NCI-H345 (cell line): ENCODE results near the gene ZNF649.

Experiments used
- DNase-seq: peaks from one replicate; lab custom pipeline; 2025; lab: John Stamatoyannopoulos, UW

Gene ZNF649

DNA sequence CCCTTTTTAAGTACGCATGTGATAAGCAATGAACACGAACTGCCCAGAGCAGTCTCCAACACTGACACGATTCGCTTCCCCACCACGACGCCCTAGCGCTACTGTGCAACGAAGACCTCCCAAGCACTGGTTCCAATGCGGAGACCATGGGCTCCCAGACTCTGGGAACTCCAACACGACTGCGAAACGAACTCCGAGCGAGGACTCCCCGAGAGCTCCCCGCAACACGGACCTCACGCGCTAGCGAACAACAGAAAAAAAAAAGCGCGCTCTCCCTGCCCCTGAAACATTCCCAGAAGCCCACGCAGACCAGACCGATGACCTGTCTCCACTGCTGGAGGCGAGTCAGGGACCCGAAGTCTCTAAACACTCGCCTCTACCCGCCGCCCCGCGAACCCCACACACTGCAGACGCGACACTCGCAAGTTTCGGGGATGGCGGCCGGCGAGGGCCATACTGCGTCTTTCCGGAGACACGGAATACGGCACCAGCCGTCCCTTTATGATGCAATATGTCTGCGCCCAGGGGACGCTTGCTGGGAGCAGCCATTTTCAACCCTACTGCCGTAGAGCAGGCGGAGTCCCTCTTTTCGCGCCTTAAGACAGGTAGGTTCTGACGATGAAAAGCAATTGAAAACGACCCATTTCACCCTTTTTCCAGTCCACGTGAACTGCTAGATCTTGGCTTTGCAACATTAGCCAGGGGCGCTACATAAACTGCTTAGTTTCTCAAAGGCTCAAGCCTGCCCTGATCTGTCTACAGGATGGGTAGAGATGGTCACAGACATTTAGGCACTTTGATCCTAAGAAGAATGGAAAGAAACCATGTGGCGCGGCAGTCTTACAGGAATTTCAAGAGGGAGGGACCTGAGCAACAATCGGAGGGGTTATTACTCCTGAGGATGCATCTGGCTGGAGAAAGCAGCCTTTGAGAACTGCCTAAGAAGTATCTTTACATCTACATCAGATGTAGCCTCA lies 17.0 kb downstream of the ZNF649 start, which contains the start of gene ZNF577:
Gene ZNF577, minus strand, starts transcription at position 430 of the 977 bp plus-strand sequence. CDS start 7,569 bp downstream, outside the sequence.
- no peak for DNase-seq

GRCh38 chr19:51884713-51885112 lies 20.1 kb downstream of the ZNF649 start:
- no peak for DNase-seq

DNA sequence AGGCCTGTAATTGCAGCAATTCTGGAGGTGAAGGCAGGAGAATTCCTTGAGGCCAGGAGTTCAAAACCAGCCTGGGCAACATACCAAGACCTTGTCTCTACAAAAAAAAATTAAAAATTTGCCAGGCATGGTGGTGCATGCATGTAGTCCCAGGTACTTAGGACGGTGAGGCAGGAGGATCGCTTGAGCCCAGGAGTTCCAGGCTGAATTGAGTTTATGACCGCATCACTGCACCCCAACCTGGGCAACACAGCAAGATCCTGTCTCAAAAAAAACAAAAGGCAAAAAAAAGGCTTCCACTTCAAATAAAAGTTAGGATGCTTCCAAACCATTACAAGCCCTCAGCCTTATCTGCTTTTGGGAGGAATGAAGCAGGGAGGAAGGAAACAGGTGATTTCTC lies 22.3 kb downstream of the ZNF649 start:
- DNase-seq, result no peak

DNA sequence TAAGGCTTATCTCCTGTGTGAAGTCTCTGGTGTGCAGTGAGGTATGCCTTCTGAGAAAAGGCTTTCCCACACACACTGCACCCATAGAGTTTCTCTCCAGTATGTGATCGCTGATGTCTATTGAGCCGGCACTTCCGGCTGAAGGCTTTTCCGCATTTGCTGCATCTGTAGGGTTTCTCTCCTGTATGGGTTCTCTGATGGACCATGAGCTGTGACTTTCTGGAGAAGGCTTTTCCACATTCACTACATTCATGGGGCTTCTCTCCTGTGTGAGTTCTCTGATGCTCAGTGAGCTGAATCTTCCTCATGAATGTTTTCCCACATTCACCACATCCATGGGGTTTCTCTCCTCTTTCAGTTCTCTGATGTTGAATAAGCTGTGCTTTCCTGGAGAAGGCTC lies 31.7 kb downstream of the ZNF649 start:
- DNase-seq, result no peak

- no peak for DNase-seq
Measured at GRCh38 chr19:51861870-51862622, 42.8 kb downstream of the ZNF649 start.
